GM19043 (cell line): ENCODE data around the gene TREM1.

ENCODE experiments used
- ATAC-seq: cut with Tn5 transposase; IDR thresholded peaks from one replicate; pipeline ENCODE4 v1.9.1; 2021; ENCODE audit warnings: low read depth; ENCODE audit not compliant: unreplicated experiment

The TREM1 gene

GRCh38 chr6:41226752-41227151 lies 59.7 kb downstream of the TREM1 start:
- no peak for ATAC-seq

DNA sequence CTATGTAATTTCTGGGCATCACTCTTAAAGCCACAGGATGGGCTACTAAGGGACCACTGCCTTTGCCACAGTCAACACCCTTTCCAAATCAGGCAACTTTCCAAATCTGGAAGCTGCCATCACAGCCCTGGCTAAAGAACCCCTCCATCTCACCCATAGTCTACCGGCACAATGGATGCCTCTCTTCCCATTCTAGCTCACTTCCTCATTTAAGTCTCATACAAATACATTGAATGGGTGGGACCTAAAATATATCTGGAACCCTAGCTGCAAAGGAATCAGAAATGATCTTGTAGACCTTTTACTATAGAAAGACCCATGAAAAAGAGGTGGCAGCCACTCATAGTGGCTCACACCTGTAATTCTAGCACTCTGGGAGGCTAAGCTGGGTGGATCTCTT lies 61.7 kb downstream of the TREM1 start:
- ATAC-seq, result no peak
